Endodermal cell (in vitro differentiated cells): ENCODE data around the gene DCAF5. TPM values are rescaled to one million over a fixed set of nuclear protein-coding genes. Genes with fewer than 3 reads are reported as not detected.

Experiments
- DNase-seq: peaks from one replicate; pipeline ENCODE4 v3.0.0-alpha.2; 2017
- H3K27ac ChIP-seq: 2 replicates; pipeline ENCODE4 v1.5.1; 2013; ENCODE audit warnings: mild to moderate bottlenecking, low read depth, low read length, moderate library complexity
- H3K27me3 ChIP-seq: 2 replicates; pipeline ENCODE4 v1.6.1; 2013; ENCODE audit warnings: mild to moderate bottlenecking, low read length, moderate library complexity; ENCODE audit not compliant: insufficient read depth, control insufficient read depth, poor library complexity, severe bottlenecking
- H3K36me3 ChIP-seq: 2 replicates; pipeline ENCODE4 v1.7.0; 2013; ENCODE audit warnings: mild to moderate bottlenecking, low read length, moderate library complexity; ENCODE audit not compliant: control insufficient read depth, insufficient read depth
- H3K4me1 ChIP-seq: one replicate; pipeline ENCODE4 v1.7.0; 2013; ENCODE audit warnings: low read length; ENCODE audit not compliant: control insufficient read depth, insufficient read depth
- H3K4me3 ChIP-seq: 2 replicates; pipeline ENCODE4 v1.5.1; 2013; ENCODE audit warnings: mild to moderate bottlenecking, low read length, moderate library complexity
- H3K9ac ChIP-seq: 2 replicates; pipeline ENCODE4 v1.6.1; 2013; ENCODE audit warnings: mild to moderate bottlenecking, low read length, moderate library complexity; ENCODE audit not compliant: poor library complexity, severe bottlenecking; ENCODE audit errors: extremely low read depth
- H3K9me3 ChIP-seq: 2 replicates; pipeline ENCODE4 v1.6.1; 2013; ENCODE audit warnings: mild to moderate bottlenecking, low read length, moderate library complexity; ENCODE audit not compliant: control insufficient read depth
- H3K27ac Mint-ChIP-seq: 2 replicates; pipeline ENCODE4 v1.8.0; 2020; ENCODE audit warnings: mixed read lengths
- H3K27me3 Mint-ChIP-seq: 2 replicates; pipeline ENCODE4 v1.8.0; 2021; ENCODE audit warnings: mild to moderate bottlenecking, mixed read lengths; ENCODE audit not compliant: insufficient read depth
- H3K36me3 Mint-ChIP-seq: 2 replicates; pipeline ENCODE4 v1.8.0; 2020; ENCODE audit warnings: low read depth, mixed read lengths
- H3K4me1 Mint-ChIP-seq: 2 replicates; pipeline ENCODE4 v1.8.0; 2020; ENCODE audit warnings: mixed read lengths
- H3K4me3 Mint-ChIP-seq: 2 replicates; pipeline ENCODE4 v1.8.0; 2020; ENCODE audit warnings: mild to moderate bottlenecking, moderate library complexity, mixed read lengths
- H3K9me3 Mint-ChIP-seq: 2 replicates; pipeline ENCODE4 v1.8.0; 2020; ENCODE audit warnings: mild to moderate bottlenecking, mixed read lengths
- CTCF ChIP-seq: fragments of 200-600 bp; sonication (generic); conservative IDR thresholded peaks from 2 replicates; pipeline ENCODE4 v1.5.0; 2021; ENCODE audit warnings: antibody characterized with exemption, mild to moderate bottlenecking
- WGBS, 2 experiments: methylation state at CpG; one replicate each; pipeline versions ENCODE4 v1.1.5 to v1.1.7; 2013; ENCODE audit warnings: missing lambda C conversion rate in 2 of 2, mixed read lengths in 1 of 2; ENCODE audit not compliant: insufficient coverage in 1 of 2, insufficient read length in 1 of 2; 5-methylcytosine and 5-hydroxymethylcytosine counted together
- long read RNA-seq, 4 experiments: library from polyadenylated mRNA in 2 of 4; library from RNA in 1 of 4; library from capped mRNA in 1 of 4; stranded (forward) in 3 of 4; unstranded in 1 of 4; transcript quantifications; one replicate each; pipeline ENCODE4 v2.0.0, GENCODE V29; 2020 to 2021; ENCODE audit warnings: inconsistent platforms in 1 of 4
- polyA plus RNA-seq, 2 experiments: library from polyadenylated mRNA; stranded (reverse); fragments of 50-300 nt; gene quantifications; one replicate each; pipeline ENCODE4 v1.2.3, GENCODE V29; 2013
- total RNA-seq, 2 donors: library from RNA; stranded (reverse); fragmentation: NEBNext Ultra II Directional in 1 of 2; extraction: Animal tissue kit (Norgen Biotek cat#: 25700) in 1 of 2; gene quantifications; 2 replicates in 1 of 2; 3 replicates in 1 of 2; pipeline ENCODE4 v1.2.1, GENCODE V29; 2021

Gene DCAF5
- 10 to 100 TPM; 61.1 to 69.6 TPM for total RNA-seq
- polyA plus RNA-seq (2013, experiment 1 of 2), result 46.6 TPM
- polyA plus RNA-seq (2013, experiment 2 of 2), result 43.7 TPM
- long read RNA-seq, experiment 1, partial matches to known transcripts, result 3 of 20 reads
- long read RNA-seq, experiment 1, other reads (novel, unspliced or antisense), result 17 of 20 reads
- long read RNA-seq, experiment 2, full-length matches to known transcripts, result 103 of 191 reads
- long read RNA-seq, experiment 2, partial matches to known transcripts, result 9 of 191 reads
- long read RNA-seq, experiment 2, other reads (novel, unspliced or antisense), result 79 of 191 reads
- long read RNA-seq, experiment 3, full-length matches to known transcripts, result 53 of 124 reads
- long read RNA-seq, experiment 3, partial matches to known transcripts, result 14 of 124 reads
- long read RNA-seq, experiment 3, other reads (novel, unspliced or antisense), result 57 of 124 reads
- long read RNA-seq, experiment 4, full-length matches to known transcripts, result 2 of 9 reads
- long read RNA-seq, experiment 4, partial matches to known transcripts, result 1 of 9 reads
- long read RNA-seq, experiment 4, other reads (novel, unspliced or antisense), result 6 of 9 reads

GRCh38 chr14:69152902-69153151 lies at the start of gene DCAF5:
Gene DCAF5 (minus strand): TSS chr14:69153119. CDS start chr14:69152978, 141 bp downstream.
- Histone ChIP-seq H3K4me3 (peak within 1 kb of the TSS; percentile 96), H3K27ac (peak within 1 kb of the TSS; percentile 79), H3K36me3 (peaks cover 21% of the 10 kb centered on the region), H3K9me3 (no peaks in the 10 kb centered on the region), H3K9ac (peak within 1 kb of the TSS; percentile 82), H3K27me3 (no peaks in the 10 kb centered on the region), H3K4me1 (peaks cover 8% of the 10 kb centered on the region)
- WGBS, 2 experiments, result 0% methylated on average over 5 to 22 of the region's 26 CpGs
- H3K4me3 Mint-ChIP-seq, result peak within 1 kb of the TSS; percentile 90
- H3K9me3 Mint-ChIP-seq, result no peaks in the 10 kb centered on the region
- no peaks in the 10 kb centered on the region for H3K27me3 Mint-ChIP-seq
- peak within 1 kb of the TSS; percentile 95 for H3K27ac Mint-ChIP-seq
- peak; percentile 96 for DNase-seq
- no peak for TF ChIP-seq CTCF
- H3K36me3 Mint-ChIP-seq, result peaks cover 10% of the 10 kb centered on the region
- H3K4me1 Mint-ChIP-seq, result peaks cover 32% of the 10 kb centered on the region

GRCh38 chr14:69199786-69200185 lies 46.9 kb upstream of the DCAF5 start:
- Histone ChIP-seq H3K9ac (no peak overlapping the region), H3K27ac (no peak overlapping the region), H3K27me3 (no peaks in the 10 kb centered on the region), H3K4me3 (no peak overlapping the region), H3K4me1 (no peaks in the 10 kb centered on the region), H3K9me3 (no peaks in the 10 kb centered on the region), H3K36me3 (peaks cover 3% of the 10 kb centered on the region)
- Mint-ChIP-seq H3K36me3 (peaks cover 4% of the 10 kb centered on the region), H3K27ac (no peak overlapping the region), H3K4me3 (no peak overlapping the region), H3K27me3 (no peaks in the 10 kb centered on the region), H3K4me1 (peaks cover 5% of the 10 kb centered on the region), H3K9me3 (no peaks in the 10 kb centered on the region)
- DNase-seq, result no peak
- no peak for TF ChIP-seq CTCF
- 93 to 95% methylated on average over 9 of the region's 10 CpGs for WGBS, 2 experiments

- no peaks in the 10 kb centered on the region for H3K36me3 ChIP-seq
- no peak overlapping the region for H3K27ac ChIP-seq
- H3K4me1 Mint-ChIP-seq, result peaks cover 7% of the 10 kb centered on the region
- no peaks in the 10 kb centered on the region for H3K27me3 ChIP-seq
- H3K4me1 ChIP-seq, result no peaks in the 10 kb centered on the region
- DNase-seq, result no peak
- H3K4me3 ChIP-seq, result no peak overlapping the region
- H3K9me3 Mint-ChIP-seq, result no peaks in the 10 kb centered on the region
- H3K4me3 Mint-ChIP-seq, result no peak overlapping the region
- H3K9me3 ChIP-seq, result no peaks in the 10 kb centered on the region
- WGBS, 2 experiments, result 87% methylated on average over 5 of the region's 5 CpGs; no CpG with 5 or more reads in 1 of the 2 experiments
- no peaks in the 10 kb centered on the region for H3K27me3 Mint-ChIP-seq
- no peak overlapping the region for H3K27ac Mint-ChIP-seq
- no peak for TF ChIP-seq CTCF
- no peak overlapping the region for H3K9ac ChIP-seq
- H3K36me3 Mint-ChIP-seq, result no peaks in the 10 kb centered on the region
Measured at GRCh38 chr14:69193721-69194120, 40.8 kb upstream of the DCAF5 start.
